ENCODE measurements around the gene TRUB1.
A peak's percentile ranks its signal among the peaks of the same experiment; 100 is the strongest.
"Not testable (repeated sequence)": the region's sequence is repeated elsewhere in the genome, so short reads cannot be mapped to it uniquely, and the experiment has no call there.

Gene TRUB1

DNA sequence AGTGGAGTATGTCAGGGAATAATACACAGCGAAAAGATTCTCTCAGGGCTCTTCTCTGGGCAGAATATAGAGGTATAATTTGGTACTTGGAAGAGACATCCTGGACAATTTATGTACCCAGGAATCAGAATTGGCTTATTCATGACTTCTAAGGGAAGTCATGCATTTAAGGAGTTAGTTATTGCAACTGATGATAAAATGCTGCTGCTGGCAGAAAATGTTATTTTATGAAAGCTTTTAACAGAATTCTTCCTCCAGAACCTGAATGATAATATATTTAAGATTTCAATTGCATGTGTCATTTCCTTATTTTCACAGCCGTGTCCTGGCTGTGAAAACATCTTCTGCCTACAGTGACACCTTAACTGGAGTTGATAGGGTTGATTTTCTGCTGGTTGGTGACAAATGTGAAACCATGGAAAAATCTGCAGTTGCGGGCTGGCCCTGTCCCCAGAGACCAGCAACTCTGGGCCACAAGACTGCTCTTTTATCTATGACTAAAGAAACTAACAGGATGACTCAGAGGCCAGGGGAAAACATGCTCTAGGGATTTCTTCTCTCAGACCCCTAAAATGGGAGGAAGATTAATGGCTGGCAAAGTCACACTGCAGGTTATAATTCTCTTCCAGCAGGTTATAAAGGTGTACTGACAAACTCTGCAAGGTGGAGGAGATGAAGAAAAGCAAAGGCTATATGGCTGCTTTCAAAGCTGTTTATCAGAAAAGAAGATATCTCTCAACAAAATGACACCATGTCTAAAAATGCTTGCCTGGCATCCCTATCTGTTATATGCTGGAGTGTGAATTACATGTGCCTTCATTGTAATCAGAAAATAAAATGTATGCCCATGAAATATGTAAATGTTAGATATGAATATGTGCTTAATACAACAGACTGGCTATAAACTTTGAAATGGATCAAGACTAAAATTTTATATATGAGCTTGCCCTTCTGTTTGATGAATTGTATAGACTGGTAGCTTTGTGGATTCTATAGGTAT, 12.1 kb upstream of the TRUB1 start:
- Histone ChIP-seq H3K9me3 (ENCODE audit: insufficient read depth, low read depth, low read length) (no peaks in the 10 kb centered on the region), H3K9ac (ENCODE audit: low read depth, low read length) (no peak overlapping the region), H3K27ac (ENCODE audit: low read depth, low read length) (no peak overlapping the region), H3K4me1 (ENCODE audit: insufficient read depth, low read length) (no peaks in the 10 kb centered on the region; the same call in 1 of the 2 replicates), H3K4me3 (ENCODE audit: low read length) (no peak overlapping the region), H3K27me3 (ENCODE audit: insufficient read depth, low read length) (no peaks in the 10 kb centered on the region), H3K36me3 (ENCODE audit: insufficient read depth, low read length) (no peaks in the 10 kb centered on the region)
- WGBS = 88% methylated on average over 3 of the region's 3 CpGs

DNA sequence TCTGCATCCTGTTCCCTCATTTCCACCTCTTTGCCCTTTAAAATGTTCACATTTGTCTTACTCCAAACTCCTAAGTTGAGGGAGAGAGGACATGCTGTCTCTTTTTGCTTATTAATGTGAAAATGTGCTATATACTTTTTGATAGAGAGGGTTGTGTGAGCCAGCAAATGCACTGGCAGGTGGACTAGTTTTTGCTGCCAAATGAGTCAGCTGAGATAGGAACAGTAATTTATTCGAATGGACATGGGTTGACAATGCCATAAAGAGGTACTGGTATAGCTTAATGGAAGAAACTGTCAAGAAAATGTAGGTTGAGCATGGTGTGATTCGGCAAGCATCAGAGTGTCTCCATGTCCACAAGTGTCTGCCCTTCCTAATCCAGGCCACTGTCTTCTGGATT, 9.2 kb upstream of the TRUB1 start:
- 90% methylated on average over 2 of the region's 2 CpGs for WGBS
- Histone ChIP-seq H3K4me3 (ENCODE audit: low read length) (no peak overlapping the region), H3K36me3 (ENCODE audit: insufficient read depth, low read length) (no peaks in the 10 kb centered on the region), H3K9me3 (ENCODE audit: insufficient read depth, low read depth, low read length) (peaks cover 9% of the 10 kb centered on the region; the same call in 1 of the 2 replicates), H3K4me1 (ENCODE audit: insufficient read depth, low read length) (no peaks in the 10 kb centered on the region; the same call in 1 of the 2 replicates), H3K9ac (ENCODE audit: low read depth, low read length) (no peak overlapping the region), H3K27ac (ENCODE audit: low read depth, low read length) (no peak overlapping the region), H3K27me3 (ENCODE audit: insufficient read depth, low read length) (no peaks in the 10 kb centered on the region)

DNA sequence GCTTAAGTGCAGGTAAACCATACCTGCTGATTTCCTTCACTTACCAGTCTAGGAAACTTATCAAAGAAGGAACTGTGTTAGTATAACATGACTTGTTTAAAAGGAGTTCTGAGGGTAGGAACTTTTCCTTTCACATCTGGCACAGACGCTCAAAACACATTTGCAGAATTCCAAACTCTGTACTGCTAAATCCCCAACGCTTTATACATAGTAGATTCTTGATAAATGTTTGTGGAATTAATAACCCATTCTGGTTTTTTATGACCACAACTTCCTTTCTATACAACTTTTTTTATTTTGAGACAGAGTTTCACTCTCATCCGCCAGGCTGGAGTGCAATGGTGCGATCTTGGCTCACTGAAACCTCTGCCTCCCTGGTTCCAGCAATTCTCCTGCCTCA, 7.7 kb upstream of the TRUB1 start:
- Histone ChIP-seq H3K9ac (ENCODE audit: low read depth, low read length) (no peak overlapping the region), H3K9me3 (ENCODE audit: insufficient read depth, low read depth, low read length) (peaks cover 9% of the 10 kb centered on the region; the same call in 1 of the 2 replicates), H3K4me3 (ENCODE audit: low read length) (no peak overlapping the region), H3K4me1 (ENCODE audit: insufficient read depth, low read length) (no peaks in the 10 kb centered on the region; the same call in 1 of the 2 replicates), H3K36me3 (ENCODE audit: insufficient read depth, low read length) (no peaks in the 10 kb centered on the region), H3K27ac (ENCODE audit: low read depth, low read length) (no peak overlapping the region), H3K27me3 (ENCODE audit: insufficient read depth, low read length) (no peaks in the 10 kb centered on the region)
- 94% methylated on average over 2 of the region's 4 CpGs for WGBS

DNA sequence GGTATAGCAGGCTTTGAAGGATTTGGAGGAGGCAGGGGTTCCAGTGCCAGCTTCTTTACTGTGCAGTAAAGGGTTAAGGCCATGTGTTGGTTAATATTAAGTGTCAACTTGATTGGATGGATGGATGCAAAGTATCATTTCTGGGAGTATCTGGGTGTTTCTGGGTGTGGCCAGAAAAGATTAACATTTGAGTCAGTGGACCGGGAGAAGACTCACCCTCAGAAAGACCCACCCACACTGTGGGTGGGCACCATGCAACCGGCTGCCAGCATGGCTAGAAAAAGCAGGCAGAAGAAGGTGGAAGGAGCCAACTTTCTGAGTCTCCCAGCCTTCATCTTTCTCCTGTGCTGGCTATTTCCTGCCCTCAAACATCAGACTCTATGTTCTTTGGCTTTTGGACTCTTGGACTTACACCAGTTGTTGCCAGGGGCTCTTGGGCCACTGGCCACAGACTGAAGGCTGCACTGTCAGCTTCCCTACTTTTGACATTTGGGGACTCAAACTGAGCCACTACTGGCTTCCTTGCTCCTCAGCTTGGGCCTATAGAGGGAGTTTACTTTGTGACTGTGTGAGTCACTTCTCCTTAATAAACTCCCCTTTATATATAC, 6.8 kb upstream of the TRUB1 start:
- peaks cover 9% of the 10 kb centered on the region; the same call in 1 of the 2 replicates for H3K9me3 ChIP-seq (ENCODE audit: insufficient read depth, low read depth, low read length)

DNA sequence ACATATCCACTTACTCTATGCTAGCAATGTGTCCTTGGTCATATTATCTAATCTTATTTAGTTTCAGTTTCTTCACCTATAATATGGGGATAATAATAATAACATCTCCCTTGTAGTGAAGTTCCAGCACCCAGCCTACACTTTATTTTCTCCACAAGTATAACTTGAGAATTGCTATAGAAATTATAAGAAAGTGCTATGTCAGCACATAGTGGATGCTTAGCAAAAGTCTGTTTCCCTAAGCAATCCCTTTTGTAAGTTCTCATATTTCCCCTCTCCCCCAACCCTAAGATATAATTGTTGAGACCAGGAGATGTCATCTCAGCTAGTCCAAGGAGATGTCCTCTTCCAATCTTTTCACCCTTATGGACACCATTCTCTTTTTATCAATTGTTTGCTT, 5.8 kb upstream of the TRUB1 start:
- H3K9ac ChIP-seq (ENCODE audit: low read depth, low read length) = no peak overlapping the region
- H3K9me3 ChIP-seq (ENCODE audit: insufficient read depth, low read depth, low read length) = peaks cover 9% of the 10 kb centered on the region; the same call in 1 of the 2 replicates
- no peak overlapping the region for H3K27ac ChIP-seq (ENCODE audit: low read depth, low read length)
- no peaks in the 10 kb centered on the region for H3K27me3 ChIP-seq (ENCODE audit: insufficient read depth, low read length)
- H3K4me3 ChIP-seq (ENCODE audit: low read length) = no peak overlapping the region
- no peaks in the 10 kb centered on the region for H3K36me3 ChIP-seq (ENCODE audit: insufficient read depth, low read length)
- no peaks in the 10 kb centered on the region for H3K4me1 ChIP-seq (ENCODE audit: insufficient read depth, low read length)

More for the DNA sequence above, 6.8 kb upstream of the TRUB1 start:
- Histone ChIP-seq H3K4me1 (ENCODE audit: insufficient read depth, low read length) (no peaks in the 10 kb centered on the region), H3K27ac (ENCODE audit: low read depth, low read length) (no peak overlapping the region), H3K9ac (ENCODE audit: low read depth, low read length) (no peak overlapping the region), H3K27me3 (ENCODE audit: insufficient read depth, low read length) (no peaks in the 10 kb centered on the region), H3K36me3 (ENCODE audit: insufficient read depth, low read length) (no peaks in the 10 kb centered on the region), H3K4me3 (ENCODE audit: low read length) (no peak overlapping the region)
- 93% methylated on average over 2 of the region's 2 CpGs for WGBS

DNA sequence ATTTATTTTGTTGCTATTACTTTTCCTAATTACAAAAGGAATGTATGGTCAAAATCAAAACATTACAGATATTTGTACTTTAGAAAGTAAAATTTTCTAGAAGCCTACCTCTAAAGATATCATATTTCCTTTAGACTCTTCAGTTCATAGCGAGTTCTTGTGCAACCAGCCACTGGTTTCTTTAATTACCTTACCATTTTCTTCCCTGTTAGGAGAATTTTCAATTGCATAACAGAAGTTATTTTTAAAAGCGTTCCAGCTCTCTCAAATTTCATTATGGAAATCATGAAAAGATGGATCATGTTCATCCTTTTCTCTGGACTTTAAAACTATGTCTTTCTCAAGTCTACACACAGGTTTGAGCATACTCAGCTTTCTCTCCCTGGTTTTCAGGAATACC, 5.0 kb upstream of the TRUB1 start:
- H3K4me3 ChIP-seq (ENCODE audit: low read length) = no peak overlapping the region
- no peaks in the 10 kb centered on the region for H3K36me3 ChIP-seq (ENCODE audit: insufficient read depth, low read length)
- no peak overlapping the region for H3K9ac ChIP-seq (ENCODE audit: low read depth, low read length)
- H3K9me3 ChIP-seq (ENCODE audit: insufficient read depth, low read depth, low read length) = peaks cover 9% of the 10 kb centered on the region; the same call in 1 of the 2 replicates
- H3K4me1 ChIP-seq (ENCODE audit: insufficient read depth, low read length) = no peaks in the 10 kb centered on the region
- WGBS = 93% methylated on average over 2 of the region's 2 CpGs
- no peak overlapping the region for H3K27ac ChIP-seq (ENCODE audit: low read depth, low read length)
- no peaks in the 10 kb centered on the region for H3K27me3 ChIP-seq (ENCODE audit: insufficient read depth, low read length)

DNA sequence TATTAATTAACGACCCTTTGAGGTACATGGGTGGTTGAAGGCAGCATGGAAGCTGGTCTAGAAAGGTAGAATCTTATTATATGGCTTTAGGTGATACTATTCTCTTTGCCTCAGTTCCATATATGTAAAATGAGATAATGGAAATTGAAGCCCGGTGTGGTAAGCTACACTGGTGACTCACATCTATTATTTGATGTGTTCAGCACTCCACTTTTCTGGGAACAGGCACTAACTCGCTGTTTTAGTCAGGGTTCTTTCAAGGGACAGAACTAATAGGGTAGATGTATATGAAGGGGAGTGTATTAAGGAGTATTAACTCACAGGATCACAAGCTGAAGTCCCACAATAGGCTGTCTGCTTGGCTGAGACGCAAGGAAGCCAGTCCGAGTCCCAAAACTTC, 4.4 kb upstream of the TRUB1 start:
- no peak overlapping the region for H3K27ac ChIP-seq (ENCODE audit: low read depth, low read length)
- H3K9me3 ChIP-seq (ENCODE audit: insufficient read depth, low read depth, low read length) = peaks cover 9% of the 10 kb centered on the region; the same call in 1 of the 2 replicates
- no peak overlapping the region for H3K9ac ChIP-seq (ENCODE audit: low read depth, low read length)
- no peaks in the 10 kb centered on the region for H3K4me1 ChIP-seq (ENCODE audit: insufficient read depth, low read length)
- H3K27me3 ChIP-seq (ENCODE audit: insufficient read depth, low read length) = no peaks in the 10 kb centered on the region
- WGBS = 92% methylated on average over 5 of the region's 5 CpGs
- H3K36me3 ChIP-seq (ENCODE audit: insufficient read depth, low read length) = no peaks in the 10 kb centered on the region
- H3K4me3 ChIP-seq (ENCODE audit: low read length) = no peak overlapping the region

DNA sequence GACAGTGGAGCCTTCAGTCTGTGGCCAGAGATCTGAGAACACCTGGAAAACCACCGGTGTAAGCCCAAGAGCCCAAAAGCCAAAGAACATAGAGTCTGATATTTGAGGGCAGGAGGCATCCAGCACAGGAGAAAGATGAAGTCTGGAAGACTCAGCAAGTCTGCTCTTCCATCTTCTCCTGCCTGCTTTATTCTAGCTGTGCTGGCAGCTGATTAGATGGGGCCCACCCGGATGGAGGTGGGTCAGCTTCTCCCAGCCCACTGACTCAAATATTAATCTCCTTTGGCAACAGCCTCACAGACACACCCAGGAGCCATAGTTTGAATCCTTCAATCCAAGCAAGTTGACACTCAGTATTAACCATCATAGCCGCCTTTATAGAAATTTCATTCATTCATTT, 4.0 kb upstream of the TRUB1 start:
- WGBS = 61% methylated on average over 3 of the region's 3 CpGs
- not testable (repeated sequence) for H3K36me3 ChIP-seq (ENCODE audit: insufficient read depth, low read length); H3K27ac ChIP-seq (ENCODE audit: low read depth, low read length); H3K9ac ChIP-seq (ENCODE audit: low read depth, low read length); H3K4me3 ChIP-seq (ENCODE audit: low read length); H3K4me1 ChIP-seq (ENCODE audit: insufficient read depth, low read length); H3K9me3 ChIP-seq (ENCODE audit: insufficient read depth, low read depth, low read length); H3K27me3 ChIP-seq (ENCODE audit: insufficient read depth, low read length)

DNA sequence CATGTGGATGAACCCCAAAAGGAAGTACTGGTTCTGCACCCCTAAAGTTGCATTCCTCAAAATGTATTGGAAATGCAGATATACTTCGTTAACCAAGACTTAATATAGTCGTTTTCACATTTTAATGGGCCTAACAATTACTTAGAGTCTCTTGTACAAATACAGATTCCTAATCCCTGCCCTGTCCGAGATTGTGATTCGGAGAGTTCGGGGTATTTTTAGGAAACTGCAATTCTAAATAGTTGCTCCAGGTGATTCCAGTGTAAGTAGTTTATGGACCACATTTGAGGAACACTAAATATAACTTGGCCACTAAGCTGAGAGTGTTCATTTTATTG, 830 bp downstream of the TRUB1 start:
- 26% methylated on average over 5 of the region's 5 CpGs for WGBS
- Histone ChIP-seq H3K36me3 (ENCODE audit: insufficient read depth, low read length) (peaks cover 29% of the 10 kb centered on the region), H3K9me3 (ENCODE audit: insufficient read depth, low read depth, low read length) (no peaks in the 10 kb centered on the region), H3K27me3 (ENCODE audit: insufficient read depth, low read length) (no peaks in the 10 kb centered on the region), H3K4me1 (ENCODE audit: insufficient read depth, low read length) (0 out of 2 replicates have a peak, but pooled peaks cover 4% of the 10 kb centered on the region), H3K9ac (ENCODE audit: low read depth, low read length) (peak overlapping the region; percentile 96), H3K27ac (ENCODE audit: low read depth, low read length) (peak overlapping the region; percentile 88; the same call in 1 of the 2 replicates), H3K4me3 (ENCODE audit: low read length) (peak overlapping the region; percentile 89)

DNA sequence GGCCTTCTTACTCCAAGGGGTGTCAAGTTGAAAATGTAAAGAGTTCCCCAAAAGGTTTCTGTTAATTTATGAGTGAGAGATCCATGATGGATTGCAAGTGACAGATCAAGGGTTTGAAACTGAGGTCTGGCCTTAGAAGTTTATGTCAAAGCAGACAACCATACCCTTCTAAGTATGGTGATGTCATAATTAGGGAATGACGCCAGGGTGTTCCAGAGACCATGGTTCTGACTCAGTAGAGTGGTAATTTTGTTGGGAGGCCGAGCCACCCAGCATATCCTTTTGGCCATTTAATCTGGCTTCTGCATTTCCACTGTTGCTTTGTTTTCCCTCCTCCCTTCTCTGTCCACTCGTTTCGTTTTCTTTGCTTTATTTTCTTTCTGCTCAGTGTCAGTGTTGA, 2.7 kb downstream of the TRUB1 start:
- Histone ChIP-seq H3K4me3 (ENCODE audit: low read length) (no peak overlapping the region), H3K27ac (ENCODE audit: low read depth, low read length) (no peak overlapping the region), H3K9ac (ENCODE audit: low read depth, low read length) (no peak overlapping the region), H3K9me3 (ENCODE audit: insufficient read depth, low read depth, low read length) (no peaks in the 10 kb centered on the region), H3K4me1 (ENCODE audit: insufficient read depth, low read length) (0 out of 2 replicates have a peak, but pooled peaks cover 4% of the 10 kb centered on the region), H3K27me3 (ENCODE audit: insufficient read depth, low read length) (no peaks in the 10 kb centered on the region), H3K36me3 (ENCODE audit: insufficient read depth, low read length) (peaks cover 48% of the 10 kb centered on the region)
- 71% methylated on average over 3 of the region's 4 CpGs for WGBS

DNA sequence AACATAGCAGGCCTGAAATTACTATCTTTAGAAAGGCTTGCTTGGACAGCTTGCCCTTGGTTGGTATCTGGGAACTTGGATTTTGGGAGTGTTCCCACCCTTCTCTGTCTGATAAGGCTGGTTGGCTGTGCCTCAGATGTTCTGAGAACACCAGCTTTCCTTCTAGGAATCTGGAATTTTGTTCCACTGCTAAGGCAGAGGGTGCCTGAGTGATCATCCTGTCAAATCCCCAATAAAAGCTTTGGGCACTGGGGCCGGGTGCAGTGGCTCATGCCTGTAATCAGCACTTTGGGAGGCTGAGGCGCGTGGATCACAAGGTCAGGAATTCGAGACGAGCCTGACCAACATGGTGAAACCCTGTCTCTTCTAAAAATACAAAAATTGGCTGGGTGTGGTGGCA, 5.0 kb downstream of the TRUB1 start:
- 84% methylated on average over 5 of the region's 5 CpGs for WGBS
- Histone ChIP-seq H3K9ac (ENCODE audit: low read depth, low read length) (no peak overlapping the region), H3K4me3 (ENCODE audit: low read length) (no peak overlapping the region), H3K27me3 (ENCODE audit: insufficient read depth, low read length) (no peaks in the 10 kb centered on the region), H3K9me3 (ENCODE audit: insufficient read depth, low read depth, low read length) (no peaks in the 10 kb centered on the region), H3K36me3 (ENCODE audit: insufficient read depth, low read length) (peaks cover 69% of the 10 kb centered on the region), H3K4me1 (ENCODE audit: insufficient read depth, low read length) (0 out of 2 replicates have a peak, but pooled peaks cover 4% of the 10 kb centered on the region), H3K27ac (ENCODE audit: low read depth, low read length) (no peak overlapping the region)
